Effector memory CD4-positive, alpha-beta T cell (primary cell): ENCODE measurements around the gene HLA-E.
"Not testable (repeated sequence)": the region's sequence is repeated elsewhere in the genome, so short reads cannot be mapped to it uniquely, and the experiment has no call there.

Experiments
- DNase-seq, 3 donors: peaks; one replicate each; pipeline ENCODE4 v3.0.0-alpha.2; 2020
- H3K27ac ChIP-seq: 2 replicates; pipeline ENCODE4 v1.7.0; 2013; ENCODE audit warnings: mild to moderate bottlenecking, low read length, moderate library complexity; ENCODE audit not compliant: insufficient read depth, poor library complexity, severe bottlenecking
- H3K27me3 ChIP-seq: replicated peaks from 2 replicates; pipeline ENCODE4 v1.7.0; 2013; ENCODE audit warnings: mild to moderate bottlenecking, low read length; ENCODE audit not compliant: insufficient read depth, control insufficient read depth, poor library complexity, severe bottlenecking
- H3K36me3 ChIP-seq: 2 replicates; pipeline ENCODE4 v1.7.0; 2013; ENCODE audit warnings: mild to moderate bottlenecking, low read length, moderate library complexity; ENCODE audit not compliant: control insufficient read depth, insufficient read depth
- H3K4me1 ChIP-seq: 2 replicates; pipeline ENCODE4 v1.7.0; 2013; ENCODE audit warnings: low read length, mild to moderate bottlenecking; ENCODE audit not compliant: control insufficient read depth, insufficient read depth, poor library complexity, severe bottlenecking
- H3K4me3 ChIP-seq: 2 replicates; pipeline ENCODE4 v1.7.0; 2013; ENCODE audit warnings: low read length, low read depth, mild to moderate bottlenecking; ENCODE audit not compliant: insufficient read depth, poor library complexity, severe bottlenecking
- H3K9me3 ChIP-seq: 2 replicates; pipeline ENCODE4 v1.7.0; 2013; ENCODE audit warnings: mild to moderate bottlenecking, low read length, moderate library complexity; ENCODE audit not compliant: control insufficient read depth

Gene HLA-E

DNA sequence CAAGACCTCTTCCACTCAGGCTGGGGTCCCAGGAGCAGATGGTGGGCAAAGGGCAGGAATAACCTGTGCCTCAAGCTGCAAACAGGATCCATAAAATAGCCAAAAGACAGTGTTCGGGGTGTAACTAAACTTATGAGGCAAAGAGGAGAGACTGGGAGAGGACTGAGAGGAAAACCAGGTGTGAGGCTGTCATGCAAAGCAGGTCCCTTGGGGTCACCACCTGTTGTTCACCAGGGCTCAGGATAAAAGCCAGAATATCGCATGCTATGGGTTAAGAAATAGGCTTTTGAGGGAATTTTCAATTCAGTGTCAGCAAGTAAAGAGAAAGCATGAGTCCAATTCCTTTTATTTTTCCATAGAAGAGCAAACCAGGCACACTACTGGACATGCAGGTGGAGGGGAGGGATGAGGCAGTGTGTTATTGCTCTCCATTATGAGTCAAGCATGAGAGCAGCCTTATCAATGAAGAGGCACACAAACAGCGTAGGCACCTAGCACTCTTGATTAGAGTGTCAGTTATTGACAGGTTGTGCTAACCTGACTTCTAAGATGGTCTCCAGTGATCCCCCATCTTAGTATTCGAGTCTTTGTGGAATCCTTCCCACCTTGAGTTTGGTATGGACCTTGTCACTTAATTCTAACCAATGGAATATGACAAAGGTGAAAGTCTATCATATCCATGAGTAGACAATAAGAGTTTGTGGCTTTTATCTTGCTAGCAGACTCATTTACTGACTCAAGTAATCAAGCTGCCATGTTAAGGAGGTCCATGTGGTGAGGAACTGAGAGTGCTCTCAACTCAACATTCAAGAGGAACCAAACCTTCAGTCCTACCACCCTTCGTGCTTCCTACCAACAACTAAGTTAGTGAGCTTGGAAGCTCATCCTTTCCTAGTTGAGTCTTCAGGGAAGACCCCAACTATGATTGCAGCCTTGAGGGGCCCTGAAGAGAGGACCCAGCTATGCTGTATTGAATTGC, 18.8 kb downstream of the HLA-E start:
- Histone ChIP-seq H3K4me1 (peaks cover 40% of the 10 kb centered on the region), H3K9me3 (no peaks in the 10 kb centered on the region), H3K36me3 (no peaks in the 10 kb centered on the region), H3K27me3 (no peaks in the 10 kb centered on the region), H3K4me3 (no peak overlapping the region), H3K27ac (peak overlapping the region; percentile 54)
- DNase-seq: no peak

DNA sequence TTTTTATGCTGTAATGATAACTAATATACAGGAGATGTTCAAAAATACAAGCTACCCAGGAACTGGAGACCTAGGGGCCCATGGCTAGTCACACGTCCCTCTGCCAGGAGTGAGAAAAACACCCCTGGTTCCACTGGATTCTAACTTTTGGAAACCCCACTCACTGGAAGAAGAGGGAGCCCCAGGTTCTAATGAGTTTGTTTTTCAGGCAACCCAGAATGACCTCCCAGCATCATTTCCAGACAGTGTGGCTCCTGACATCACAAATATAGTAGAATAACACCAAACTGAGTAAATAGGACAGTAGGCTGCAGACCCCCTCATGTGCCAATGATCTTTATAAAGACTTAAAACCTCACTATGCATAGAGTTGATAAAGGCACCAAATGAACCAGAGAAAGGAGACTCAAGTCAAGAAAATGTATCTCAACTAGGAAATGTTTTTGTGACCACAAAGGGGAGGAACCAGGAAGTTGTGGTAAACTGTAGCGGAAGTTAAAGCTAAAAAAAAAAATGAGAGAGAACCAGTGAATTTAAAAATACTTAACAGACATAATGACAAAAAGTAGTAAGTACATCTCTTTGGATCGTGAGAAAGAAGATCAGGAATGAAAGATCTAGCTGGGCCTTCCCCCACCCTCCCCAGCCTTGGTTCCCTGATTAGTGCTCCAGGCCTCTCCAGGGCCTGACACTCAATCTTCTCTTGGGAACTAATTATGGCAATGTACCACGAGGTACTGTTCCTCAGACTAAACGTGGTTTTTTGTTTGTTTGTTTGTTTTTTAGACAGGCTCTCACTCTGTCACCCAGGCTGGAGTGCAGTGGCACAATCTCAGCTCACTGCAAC, 19.8 kb downstream of the HLA-E start:
- H3K27ac ChIP-seq: peak overlapping the region; percentile 54
- H3K27me3 ChIP-seq: no peaks in the 10 kb centered on the region
- no peaks in the 10 kb centered on the region for H3K9me3 ChIP-seq
- DNase-seq: no peak
- H3K4me1 ChIP-seq: peaks cover 40% of the 10 kb centered on the region
- H3K4me3 ChIP-seq: peak overlapping the region; percentile 15
- H3K36me3 ChIP-seq: no peaks in the 10 kb centered on the region

DNA sequence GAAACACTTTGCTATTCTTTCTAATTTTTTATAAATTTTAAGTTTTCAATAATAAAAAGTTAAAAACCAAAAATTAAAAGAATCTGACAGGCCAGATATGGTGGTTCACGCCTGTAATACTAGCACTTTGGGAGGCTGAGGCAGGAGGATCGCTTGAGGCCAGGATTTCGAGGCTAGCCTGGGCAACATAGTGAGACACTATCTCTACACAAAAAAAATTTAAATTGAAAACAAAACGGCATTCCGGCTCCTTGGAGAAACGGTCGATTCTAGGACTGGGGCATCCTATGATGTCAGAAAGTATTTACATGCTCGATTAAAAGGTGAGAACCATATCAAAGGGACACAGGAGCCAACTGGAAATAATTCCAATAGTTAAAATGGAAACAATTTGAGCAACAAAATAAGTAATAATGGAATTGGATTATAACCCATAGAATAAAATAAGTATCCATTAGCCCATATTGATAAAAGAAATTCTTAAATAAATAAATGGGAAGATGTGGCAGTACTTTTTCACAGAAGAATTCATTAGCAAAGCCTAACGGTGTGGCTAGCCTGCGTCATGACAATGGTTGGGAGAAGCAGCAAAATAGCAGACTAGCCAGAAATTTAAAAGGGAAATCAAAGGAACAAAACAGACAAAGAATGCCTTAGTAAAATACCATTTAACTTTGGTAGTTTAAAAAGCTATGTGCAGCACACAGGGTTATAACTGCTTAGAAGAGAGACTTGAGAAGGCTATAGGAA, 21.3 kb downstream of the HLA-E start:
- Histone ChIP-seq H3K4me1 (peaks cover 47% of the 10 kb centered on the region), H3K4me3 (no peak overlapping the region), H3K27ac (no peak overlapping the region), H3K9me3 (no peaks in the 10 kb centered on the region), H3K27me3 (no peaks in the 10 kb centered on the region), H3K36me3 (no peaks in the 10 kb centered on the region)
- DNase-seq: no peak

GRCh38 chr6:30511169-30511546, 21.8 kb downstream of the HLA-E start:
- Histone ChIP-seq H3K27me3 (no peaks in the 10 kb centered on the region), H3K4me3 (no peak overlapping the region), H3K27ac (no peak overlapping the region), H3K4me1 (peaks cover 52% of the 10 kb centered on the region), H3K36me3 (no peaks in the 10 kb centered on the region), H3K9me3 (no peaks in the 10 kb centered on the region)
- no peak for DNase-seq

DNA sequence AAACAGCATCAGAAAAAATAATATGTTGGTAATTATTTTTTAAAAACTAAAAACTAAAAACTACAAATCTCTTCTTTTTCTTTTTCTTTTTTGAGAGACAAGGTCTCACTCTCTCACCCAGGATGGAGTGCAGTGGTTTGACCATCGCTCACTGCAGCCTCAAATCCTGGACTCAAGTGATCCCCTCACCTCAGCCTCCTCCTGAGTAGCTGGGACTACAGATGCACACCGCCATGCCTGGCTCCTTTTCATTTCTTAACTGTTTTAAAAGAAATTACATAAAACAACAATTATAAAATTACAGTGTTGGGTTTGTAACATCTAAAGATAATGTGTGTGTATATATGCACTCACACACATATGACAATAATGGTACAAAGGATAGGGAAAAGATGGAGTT, 24.1 kb downstream of the HLA-E start:
- no peaks in the 10 kb centered on the region for H3K36me3 ChIP-seq
- H3K4me1 ChIP-seq: peaks cover 45% of the 10 kb centered on the region
- H3K4me3 ChIP-seq: no peak overlapping the region

GRCh38 chr6:30515106-30515505, 25.8 kb downstream of the HLA-E start:
- Histone ChIP-seq H3K4me3 (no peak overlapping the region), H3K4me1 (peaks cover 39% of the 10 kb centered on the region), H3K9me3 (no peaks in the 10 kb centered on the region), H3K36me3 (no peaks in the 10 kb centered on the region), H3K27me3 (no peaks in the 10 kb centered on the region), H3K27ac (peak overlapping the region; percentile 87)
- DNase-seq: no peak

More for the DNA sequence above, 24.1 kb downstream of the HLA-E start:
- Histone ChIP-seq H3K27ac (no peak overlapping the region), H3K9me3 (no peaks in the 10 kb centered on the region), H3K27me3 (no peaks in the 10 kb centered on the region)
- no peak for DNase-seq

GRCh38 chr6:30515944-30516753, 26.8 kb downstream of the HLA-E start:
- H3K4me3 ChIP-seq: peak overlapping the region; percentile 35
- peaks cover 28% of the 10 kb centered on the region for H3K4me1 ChIP-seq
- H3K36me3 ChIP-seq: no peaks in the 10 kb centered on the region
- DNase-seq: peak; percentile 88 to 92 (median 91)
- H3K27ac ChIP-seq: peak overlapping the region; percentile 87
- no peaks in the 10 kb centered on the region for H3K27me3 ChIP-seq
- H3K9me3 ChIP-seq: no peaks in the 10 kb centered on the region

DNA sequence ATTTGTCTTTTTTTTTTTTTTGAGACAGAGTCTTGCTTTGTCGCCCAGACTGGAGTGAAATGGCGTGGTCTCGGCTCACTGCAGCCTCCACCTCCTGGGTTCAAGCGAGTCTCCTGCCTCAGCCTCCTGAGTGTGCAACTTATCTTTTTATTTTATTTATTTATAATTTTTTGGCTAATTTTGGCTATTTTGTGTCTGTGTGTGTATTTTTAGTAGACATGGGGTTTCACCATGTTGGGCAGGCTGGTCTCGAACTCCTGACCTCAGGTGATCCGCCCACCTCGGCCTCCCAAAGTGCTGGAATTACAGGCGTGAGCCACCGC, 27.4 kb downstream of the HLA-E start:
- Histone ChIP-seq H3K27ac (peak overlapping the region; percentile 87), H3K4me1 (peaks cover 23% of the 10 kb centered on the region)
- not testable (repeated sequence) for H3K27me3 ChIP-seq, H3K36me3 ChIP-seq, DNase-seq, H3K9me3 ChIP-seq, H3K4me3 ChIP-seq

DNA sequence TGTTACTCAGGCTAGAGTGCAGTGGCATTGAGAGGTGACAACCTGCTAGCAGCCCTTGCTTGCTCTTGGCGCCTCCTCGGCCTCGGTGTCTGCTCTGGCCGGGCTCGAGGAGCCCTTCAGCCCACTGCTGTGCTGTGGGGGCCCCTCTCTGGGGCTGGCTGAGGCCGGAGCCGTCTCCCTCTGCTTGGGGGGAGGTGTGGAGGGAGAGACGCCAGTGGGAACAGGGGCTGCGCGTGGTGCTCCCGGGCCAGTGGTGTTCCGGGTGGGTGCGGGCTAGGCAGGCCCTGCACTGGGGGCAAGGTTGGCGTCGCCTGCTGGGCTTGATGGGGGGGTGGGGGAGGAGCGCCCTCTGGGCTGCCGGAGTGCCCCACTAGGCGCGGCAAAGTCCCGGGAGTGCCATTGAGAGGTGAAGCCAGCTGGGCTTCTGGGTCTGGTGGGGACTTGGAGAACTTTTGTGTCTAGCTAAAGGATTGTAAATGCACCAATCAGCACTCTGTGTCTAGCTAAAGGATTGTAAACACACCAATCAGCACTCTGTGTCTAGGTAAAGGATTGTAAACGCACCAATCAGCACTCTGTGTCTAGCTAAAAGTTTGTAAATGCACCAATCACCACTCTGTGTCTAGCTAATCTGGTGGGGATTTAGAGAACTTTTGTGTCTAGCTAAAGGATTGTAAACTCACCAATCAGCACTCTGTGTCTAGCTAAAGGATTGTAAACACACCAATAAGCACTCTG, 28.6 kb downstream of the HLA-E start:
- not testable (repeated sequence) for H3K36me3 ChIP-seq, DNase-seq, H3K27me3 ChIP-seq, H3K27ac ChIP-seq, H3K4me3 ChIP-seq, H3K9me3 ChIP-seq
- peaks cover 23% of the 10 kb centered on the region for H3K4me1 ChIP-seq
